Epithelial cell of esophagus (primary cell): ENCODE results near the gene ARID1B.

Source experiments
- DNase-seq: peaks from one replicate; pipeline ENCODE4 v3.0.0; 2010; ENCODE audit warnings: low read depth
- H3K4me3 ChIP-seq: 2 replicates; pipeline ENCODE4 v1.5.1; 2011; ENCODE audit warnings: mild to moderate bottlenecking, low read length, control low read depth
- TF ChIP-seq, protein P1 (sequence below): IDR thresholded peaks from 2 replicates; pipeline ENCODE4 v1.5.1; 2011; ENCODE audit warnings: low read depth, mild to moderate bottlenecking, low read length, control low read depth, inconsistent platforms; ENCODE audit not compliant: insufficient read depth; ENCODE audit errors: missing control alignments

Gene ARID1B

GRCh38 chr6:156918647-156919046 is 141.5 kb downstream of the ARID1B start:
- TF ChIP-seq, protein P1, sequence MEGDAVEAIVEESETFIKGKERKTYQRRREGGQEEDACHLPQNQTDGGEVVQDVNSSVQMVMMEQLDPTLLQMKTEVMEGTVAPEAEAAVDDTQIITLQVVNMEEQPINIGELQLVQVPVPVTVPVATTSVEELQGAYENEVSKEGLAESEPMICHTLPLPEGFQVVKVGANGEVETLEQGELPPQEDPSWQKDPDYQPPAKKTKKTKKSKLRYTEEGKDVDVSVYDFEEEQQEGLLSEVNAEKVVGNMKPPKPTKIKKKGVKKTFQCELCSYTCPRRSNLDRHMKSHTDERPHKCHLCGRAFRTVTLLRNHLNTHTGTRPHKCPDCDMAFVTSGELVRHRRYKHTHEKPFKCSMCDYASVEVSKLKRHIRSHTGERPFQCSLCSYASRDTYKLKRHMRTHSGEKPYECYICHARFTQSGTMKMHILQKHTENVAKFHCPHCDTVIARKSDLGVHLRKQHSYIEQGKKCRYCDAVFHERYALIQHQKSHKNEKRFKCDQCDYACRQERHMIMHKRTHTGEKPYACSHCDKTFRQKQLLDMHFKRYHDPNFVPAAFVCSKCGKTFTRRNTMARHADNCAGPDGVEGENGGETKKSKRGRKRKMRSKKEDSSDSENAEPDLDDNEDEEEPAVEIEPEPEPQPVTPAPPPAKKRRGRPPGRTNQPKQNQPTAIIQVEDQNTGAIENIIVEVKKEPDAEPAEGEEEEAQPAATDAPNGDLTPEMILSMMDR = no peak
- H3K4me3 ChIP-seq = no peak overlapping the region
- DNase-seq = no peak

- TF ChIP-seq, protein P1 = no peak
- no peak for DNase-seq
- no peak overlapping the region for H3K4me3 ChIP-seq
Observed at GRCh38 chr6:156919370-156919769, 142.2 kb downstream of the ARID1B start.

GRCh38 chr6:156919814-156920369 is 142.7 kb downstream of the ARID1B start:
- H3K4me3 ChIP-seq = no peak overlapping the region
- TF ChIP-seq, protein P1 = no peak
- no peak for DNase-seq

DNA sequence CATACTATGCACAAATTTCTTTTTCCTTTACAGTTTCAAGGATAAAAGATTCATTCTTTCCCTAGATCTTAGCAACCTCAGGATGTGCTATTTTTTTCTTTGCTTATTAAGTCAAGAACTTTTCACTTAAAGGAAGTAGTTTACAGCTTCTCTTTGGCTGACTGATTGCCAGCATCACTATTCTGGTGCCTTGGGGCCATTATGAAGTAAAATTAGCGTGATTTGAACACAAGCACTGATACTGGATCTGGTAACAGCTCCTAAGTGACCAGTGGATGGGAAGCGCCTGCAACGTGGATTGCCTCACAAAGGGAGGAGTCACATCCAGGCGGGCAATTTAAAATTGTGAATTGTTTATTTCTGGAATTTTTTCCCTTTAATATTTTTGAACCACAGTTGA is 147.1 kb downstream of the ARID1B start:
- no peak for DNase-seq
- H3K4me3 ChIP-seq = no peak overlapping the region
- TF ChIP-seq, protein P1 = no peak

DNA sequence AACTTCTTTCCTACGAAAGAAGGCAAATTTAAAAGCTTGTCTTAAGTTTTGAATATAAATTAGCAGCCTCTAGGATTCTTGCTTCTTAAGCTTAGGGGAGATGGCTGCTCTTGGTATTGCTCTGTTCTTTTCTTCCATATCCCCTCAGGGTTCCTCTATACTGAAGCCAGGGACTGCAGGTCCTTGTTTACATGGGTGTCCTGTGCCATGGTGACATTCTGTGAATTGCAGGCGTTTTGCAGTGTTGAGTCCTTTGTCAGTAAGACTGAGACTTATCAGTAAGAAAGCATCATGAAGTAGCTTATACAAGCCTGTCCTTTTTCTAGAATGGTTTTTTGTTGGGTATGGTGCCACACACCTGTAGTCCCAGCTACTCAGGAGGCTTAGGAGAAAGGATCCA is 147.8 kb downstream of the ARID1B start:
- TF ChIP-seq, protein P1 = no peak
- no peak for DNase-seq
- no peak overlapping the region for H3K4me3 ChIP-seq

- DNase-seq = peak; percentile 45
- H3K4me3 ChIP-seq = no peak overlapping the region
- TF ChIP-seq, protein P1 = no peak
Observed at GRCh38 chr6:156925718-156926607, 148.8 kb downstream of the ARID1B start.
